Breast epithelium (tissue), 4 donors: ENCODE data around the gene BTBD3. TPM values are rescaled to one million over a fixed set of nuclear protein-coding genes. Genes with fewer than 3 reads are reported as not detected.

Experiments used
- DNase-seq, 2 donors: peaks; one replicate each; pipeline ENCODE4 v3.0.0-alpha.2; 2019; ENCODE audit warnings: low spot score in 2 of 2
- H3K27ac ChIP-seq, 2 donors: fragments of 200-600 bp; sonication (generic) in 1 of 2; one replicate each; pipeline ENCODE4 v1.5.1; 2016 to 2019; ENCODE audit warnings: mild to moderate bottlenecking in 1 of 2
- H3K27me3 ChIP-seq, 2 donors: fragments of 200-600 bp; sonication (generic) in 1 of 2; one replicate each; pipeline versions ENCODE4 v1.5.1 to v1.6.0; 2017 to 2019; ENCODE audit warnings: control low read depth in 1 of 2, mild to moderate bottlenecking in 1 of 2
- H3K36me3 ChIP-seq: fragments of 200-600 bp; one replicate; pipeline ENCODE4 v1.5.1; 2019
- H3K4me1 ChIP-seq, 2 donors: fragments of 200-600 bp; sonication (generic); one replicate each; pipeline ENCODE4 v1.5.1; 2016 to 2019; ENCODE audit warnings: control low read depth in 1 of 2
- H3K4me3 ChIP-seq, 3 donors: fragments of 200-600 bp; sonication (generic); 1 replicate in 2 of 3; 2 replicates in 1 of 3; pipeline ENCODE4 v1.5.1; 2016 to 2019; ENCODE audit warnings: mild to moderate bottlenecking in 3 of 3, moderate library complexity in 2 of 3
- H3K9me3 ChIP-seq, 2 donors: fragments of 200-600 bp; sonication (generic) in 1 of 2; one replicate each; pipeline ENCODE4 v1.5.1; 2016 to 2019; ENCODE audit warnings: control low read depth in 1 of 2
- POLR2A ChIP-seq: fragments of 450-650 bp; IDR thresholded peaks from one replicate; pipeline ENCODE4 v1.6.1; 2016; ENCODE audit warnings: antibody characterized with exemption, mild to moderate bottlenecking, moderate library complexity
- POLR2AphosphoS5 ChIP-seq, 3 donors: sonication (generic); formaldehyde crosslinking; IDR thresholded peaks; one replicate each; pipeline ENCODE4 v1.6.1; 2017; ENCODE audit warnings: antibody characterized with exemption in 3 of 3
- intact Hi-C: fragments of 100-400 bp; cut with DNase I; formaldehyde crosslinking; loops from one replicate; pipeline ENCODE4 v1.15.1; 2023; ENCODE audit warnings: low total_unique reads
- total RNA-seq, 3 donors: library from RNA; depleted of rRNA; stranded (reverse); fragments of >200 nt; gene quantifications; one replicate each; pipeline ENCODE4 v1.1.0, GENCODE V29; 2016
- TF ChIP-seq, protein P1 (sequence below), 3 donors: fragments of 450-650 bp; IDR thresholded peaks; one replicate each; pipeline ENCODE4 v1.5.1; 2016 to 2017; ENCODE audit warnings: antibody characterized with exemption in 3 of 3, mild to moderate bottlenecking in 3 of 3, moderate library complexity in 3 of 3

Gene BTBD3
- total RNA-seq, 3 donors from 2014 or later: 15.4 to 50.3 (median 33.1) TPM

DNA sequence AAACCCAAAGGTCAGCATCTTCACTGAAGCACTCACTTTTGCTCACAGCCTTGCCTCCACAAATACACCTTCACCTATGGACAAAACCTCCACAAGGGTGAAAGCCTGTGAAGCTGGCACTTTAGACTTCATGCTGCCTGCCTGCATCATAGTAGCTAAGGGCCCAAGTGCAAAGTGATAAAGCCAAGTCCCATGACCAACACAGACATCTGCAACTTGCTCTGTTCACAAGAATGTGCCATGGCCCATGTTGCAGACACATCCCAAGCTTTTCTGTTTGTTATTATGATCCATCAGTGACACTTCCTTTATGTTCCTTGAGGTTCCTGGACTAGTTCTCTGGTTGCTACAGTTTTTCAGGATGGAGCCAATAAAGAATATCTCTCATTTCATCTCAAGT, 31.1 kb downstream of the BTBD3 start:
- H3K4me1 ChIP-seq: no peaks in the 10 kb centered on the region
- no peak for DNase-seq
- H3K9me3 ChIP-seq: no peaks in the 10 kb centered on the region
- H3K27ac ChIP-seq: no peak overlapping the region
- H3K36me3 ChIP-seq: no peaks in the 10 kb centered on the region
- no peak overlapping the region for H3K4me3 ChIP-seq
- TF ChIP-seq POLR2AphosphoS5 (IDR thresholded peaks at IDR 0.05) (no peak), POLR2A (no peak)
- TF ChIP-seq, protein P1, sequence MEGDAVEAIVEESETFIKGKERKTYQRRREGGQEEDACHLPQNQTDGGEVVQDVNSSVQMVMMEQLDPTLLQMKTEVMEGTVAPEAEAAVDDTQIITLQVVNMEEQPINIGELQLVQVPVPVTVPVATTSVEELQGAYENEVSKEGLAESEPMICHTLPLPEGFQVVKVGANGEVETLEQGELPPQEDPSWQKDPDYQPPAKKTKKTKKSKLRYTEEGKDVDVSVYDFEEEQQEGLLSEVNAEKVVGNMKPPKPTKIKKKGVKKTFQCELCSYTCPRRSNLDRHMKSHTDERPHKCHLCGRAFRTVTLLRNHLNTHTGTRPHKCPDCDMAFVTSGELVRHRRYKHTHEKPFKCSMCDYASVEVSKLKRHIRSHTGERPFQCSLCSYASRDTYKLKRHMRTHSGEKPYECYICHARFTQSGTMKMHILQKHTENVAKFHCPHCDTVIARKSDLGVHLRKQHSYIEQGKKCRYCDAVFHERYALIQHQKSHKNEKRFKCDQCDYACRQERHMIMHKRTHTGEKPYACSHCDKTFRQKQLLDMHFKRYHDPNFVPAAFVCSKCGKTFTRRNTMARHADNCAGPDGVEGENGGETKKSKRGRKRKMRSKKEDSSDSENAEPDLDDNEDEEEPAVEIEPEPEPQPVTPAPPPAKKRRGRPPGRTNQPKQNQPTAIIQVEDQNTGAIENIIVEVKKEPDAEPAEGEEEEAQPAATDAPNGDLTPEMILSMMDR (IDR thresholded peaks at IDR 0.05): no peak
- H3K27me3 ChIP-seq: no peaks in the 10 kb centered on the region
- intact Hi-C loops: no loop called here

DNA sequence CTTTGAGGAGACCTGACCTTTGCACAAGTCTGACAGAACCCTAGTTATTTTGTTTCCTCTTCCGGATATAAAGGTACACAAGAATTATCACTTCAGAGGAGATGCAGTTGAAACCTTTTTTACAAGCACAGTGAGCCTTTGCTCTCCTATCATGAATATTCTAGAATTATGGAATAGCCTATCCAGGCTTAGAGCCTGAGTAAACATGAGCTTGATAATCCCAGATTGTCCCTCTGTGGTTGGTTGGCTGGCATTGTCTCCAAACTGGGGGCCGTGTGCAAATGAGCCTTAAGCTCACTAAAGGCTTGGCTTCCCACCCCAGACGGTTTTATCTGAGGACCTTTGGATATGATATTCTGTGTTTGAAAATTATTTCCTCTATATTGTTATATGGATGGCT, 32.0 kb downstream of the BTBD3 start:
- Histone ChIP-seq H3K27me3 (no peaks in the 10 kb centered on the region), H3K4me3 (no peak overlapping the region), H3K4me1 (no peaks in the 10 kb centered on the region), H3K9me3 (peaks cover 0 to 3% of the 10 kb centered on the region in 2 donors), H3K36me3 (no peaks in the 10 kb centered on the region), H3K27ac (no peak overlapping the region)
- intact Hi-C loops: no loop called here
- DNase-seq: no peak
- TF ChIP-seq POLR2AphosphoS5 (IDR thresholded peaks at IDR 0.05) (no peak), POLR2A (no peak)
- TF ChIP-seq, protein P1 (IDR thresholded peaks at IDR 0.05): no peak

DNA sequence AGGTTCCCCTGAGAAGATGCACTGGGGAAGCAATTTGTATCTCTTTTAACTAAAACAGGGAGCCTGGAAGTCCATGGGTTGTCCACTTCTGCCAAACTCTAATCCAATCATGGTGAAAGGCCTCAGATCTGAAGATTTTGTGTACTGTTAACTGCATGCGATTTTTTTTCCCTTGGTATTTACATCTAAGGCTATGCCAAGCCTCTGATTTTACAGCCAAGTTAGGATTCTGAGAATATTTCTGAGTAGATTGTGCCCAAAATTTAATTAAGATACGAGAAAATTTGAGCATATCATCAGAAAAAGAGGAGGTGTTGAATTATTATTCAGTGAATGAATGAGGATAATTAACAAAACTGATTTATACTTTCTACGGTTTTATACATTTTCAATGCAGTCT, 34.0 kb downstream of the BTBD3 start:
- peaks cover 0 to 10% of the 10 kb centered on the region in 2 donors for H3K9me3 ChIP-seq
- no peaks in the 10 kb centered on the region for H3K27me3 ChIP-seq
- H3K4me1 ChIP-seq: no peaks in the 10 kb centered on the region
- TF ChIP-seq, protein P1 (IDR thresholded peaks at IDR 0.05): no peak
- no peak overlapping the region for H3K4me3 ChIP-seq
- DNase-seq: no peak
- H3K27ac ChIP-seq: no peak overlapping the region
- intact Hi-C loops: no loop called here
- H3K36me3 ChIP-seq: no peaks in the 10 kb centered on the region

DNA sequence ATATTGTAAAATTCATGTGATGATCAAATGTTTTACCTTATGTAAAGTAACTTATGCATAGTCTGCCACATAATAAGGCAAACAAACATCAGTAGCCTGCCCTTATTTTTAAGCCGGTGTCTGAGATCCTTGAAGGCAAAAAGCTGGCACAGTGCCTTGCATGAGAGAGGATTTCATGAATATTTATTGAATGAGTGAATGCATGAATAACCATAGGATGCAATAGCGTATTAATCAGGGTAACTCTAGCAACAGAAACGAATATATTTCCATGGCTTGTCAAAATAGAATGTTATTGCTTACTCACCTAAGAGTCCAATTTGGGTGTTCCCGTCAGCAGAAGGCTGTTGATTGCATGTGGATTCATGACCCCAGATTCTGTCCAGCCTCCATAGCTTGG, 34.9 kb downstream of the BTBD3 start:
- Histone ChIP-seq H3K27me3 (no peaks in the 10 kb centered on the region), H3K27ac (no peak overlapping the region), H3K4me1 (no peaks in the 10 kb centered on the region), H3K36me3 (no peaks in the 10 kb centered on the region), H3K9me3 (peaks cover 0 to 10% of the 10 kb centered on the region in 2 donors), H3K4me3 (no peak overlapping the region)
- no peak for TF ChIP-seq POLR2A
- TF ChIP-seq, protein P1 (IDR thresholded peaks at IDR 0.05): no peak
- no peak for TF ChIP-seq POLR2AphosphoS5 (IDR thresholded peaks at IDR 0.05)
- intact Hi-C loops: no loop called here
- DNase-seq: no peak

DNA sequence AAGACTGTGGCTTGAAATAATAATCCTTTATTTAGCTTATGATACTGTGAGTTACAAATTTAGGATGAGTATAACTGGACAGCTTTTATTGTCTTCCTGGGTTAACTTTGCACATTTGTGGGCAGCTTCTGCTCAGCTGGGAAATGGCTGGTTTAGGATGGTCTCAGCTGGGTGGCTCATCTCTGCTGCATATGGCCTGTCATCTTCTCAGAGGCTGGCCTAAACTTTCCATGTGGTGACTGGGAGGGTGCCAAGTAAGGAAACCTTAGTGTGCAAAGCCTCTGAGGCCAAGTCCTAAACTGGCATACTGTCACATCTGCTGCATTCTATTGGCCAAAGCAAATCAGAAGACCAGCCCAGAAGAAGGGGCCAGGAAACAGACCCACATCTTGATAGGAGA, 40.2 kb downstream of the BTBD3 start:
- no peak for DNase-seq
- intact Hi-C loops: no loop called here
- no peak overlapping the region for H3K27ac ChIP-seq
- no peaks in the 10 kb centered on the region for H3K36me3 ChIP-seq
- no peaks in the 10 kb centered on the region for H3K4me1 ChIP-seq
- no peaks in the 10 kb centered on the region for H3K27me3 ChIP-seq
- peaks cover 0 to 10% of the 10 kb centered on the region in 2 donors for H3K9me3 ChIP-seq
- TF ChIP-seq, protein P1 (IDR thresholded peaks at IDR 0.05): no peak
- TF ChIP-seq POLR2A (no peak), POLR2AphosphoS5 (IDR thresholded peaks at IDR 0.05) (no peak)
- H3K4me3 ChIP-seq: no peak overlapping the region
